Fibroblast of villous mesenchyme (primary cell): ENCODE data around the gene OR2F1. TPM values are rescaled to one million over a fixed set of nuclear protein-coding genes. Genes with fewer than 3 reads are reported as not detected.

Source experiments
- DNase-seq: peaks from one replicate; pipeline ENCODE4 v3.0.0-alpha.2; 2010; ENCODE audit warnings: low read depth
- H3K4me3 ChIP-seq: 2 replicates; pipeline ENCODE4 v1.5.1; 2011; ENCODE audit warnings: low read depth, mild to moderate bottlenecking, low read length
- CTCF ChIP-seq: IDR thresholded peaks from 2 replicates; pipeline ENCODE4 v1.5.1; 2012; ENCODE audit warnings: low read depth, mild to moderate bottlenecking, low read length; ENCODE audit not compliant: insufficient read depth
- total RNA-seq: library from RNA; depleted of rRNA; stranded (reverse); fragments of >200 nt; gene quantifications from 2 replicates; pipeline ENCODE4 v1.2.3, GENCODE V29; 2012

The OR2F1 gene
- total RNA-seq, 1 donor, result not detected

- no peak for TF ChIP-seq CTCF
- no peak for DNase-seq
- no peak overlapping the region for H3K4me3 ChIP-seq
These were observed 44.0 kb upstream of the OR2F1 start for GRCh38 chr7:143910473-143911248.

- no peak overlapping the region for H3K4me3 ChIP-seq
- TF ChIP-seq CTCF, result no peak
- DNase-seq, result no peak
These were observed 40.6 kb upstream of the OR2F1 start for GRCh38 chr7:143913945-143914615.

- TF ChIP-seq CTCF, result no peak
- H3K4me3 ChIP-seq, result no peak overlapping the region
- no peak for DNase-seq
These were observed 39.5 kb upstream of the OR2F1 start for GRCh38 chr7:143914938-143915652.

GRCh38 chr7:143924851-143925250 is 29.8 kb upstream of the OR2F1 start:
- H3K4me3 ChIP-seq, result no peak overlapping the region
- no peak for TF ChIP-seq CTCF
- DNase-seq, result peak; percentile 22

- no peak for DNase-seq
- TF ChIP-seq CTCF, result no peak
- H3K4me3 ChIP-seq, result no peak overlapping the region
These were observed 25.3 kb upstream of the OR2F1 start for GRCh38 chr7:143929224-143929920.

- DNase-seq, result peak; percentile 59
- H3K4me3 ChIP-seq, result no peak overlapping the region
- TF ChIP-seq CTCF, result no peak
These were observed 22.9 kb upstream of the OR2F1 start for GRCh38 chr7:143931739-143932138.
